NCI-H146 treated with DMSO at 0.1 percent for 48 hours (cell line): Measurements from ENCODE around the gene LTO1.
A peak's percentile ranks its signal among the peaks of the same experiment; 100 is the strongest.

Source experiments
- DNase-seq: peaks from one replicate; lab custom pipeline; 2025; ENCODE audit not compliant: unreplicated experiment; lab: John Stamatoyannopoulos, UW

Gene LTO1, protein sequence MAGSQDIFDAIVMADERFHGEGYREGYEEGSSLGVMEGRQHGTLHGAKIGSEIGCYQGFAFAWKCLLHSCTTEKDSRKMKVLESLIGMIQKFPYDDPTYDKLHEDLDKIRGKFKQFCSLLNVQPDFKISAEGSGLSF

GRCh38 chr11:69674886-69675714 is at the start of gene LTO1:
TSS of gene LTO1 (minus strand) at chr11:69675353. CDS start at chr11:69675239, 114 bp downstream.
- peak; percentile 89 for DNase-seq

DNA sequence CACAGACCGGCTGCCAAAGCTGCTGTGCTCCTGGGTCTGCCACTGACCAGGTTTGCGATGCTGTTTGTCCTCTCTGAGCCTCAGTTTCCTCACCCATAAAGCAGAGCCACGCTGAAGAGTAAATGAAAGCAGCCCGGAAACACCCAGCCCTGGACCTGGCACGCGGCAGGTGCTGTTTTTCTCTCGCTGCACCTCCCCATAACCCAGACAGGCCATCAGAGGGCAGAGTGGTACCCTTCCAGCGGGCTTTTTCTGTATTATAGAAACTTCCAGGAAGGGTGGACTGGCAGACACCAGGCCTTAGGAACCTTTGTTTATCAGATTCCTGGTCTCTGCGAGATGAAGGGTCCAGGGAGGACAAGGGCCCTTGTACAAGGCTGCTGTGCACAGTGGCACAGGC is 46.6 kb upstream of the LTO1 start:
- no peak for DNase-seq

DNA sequence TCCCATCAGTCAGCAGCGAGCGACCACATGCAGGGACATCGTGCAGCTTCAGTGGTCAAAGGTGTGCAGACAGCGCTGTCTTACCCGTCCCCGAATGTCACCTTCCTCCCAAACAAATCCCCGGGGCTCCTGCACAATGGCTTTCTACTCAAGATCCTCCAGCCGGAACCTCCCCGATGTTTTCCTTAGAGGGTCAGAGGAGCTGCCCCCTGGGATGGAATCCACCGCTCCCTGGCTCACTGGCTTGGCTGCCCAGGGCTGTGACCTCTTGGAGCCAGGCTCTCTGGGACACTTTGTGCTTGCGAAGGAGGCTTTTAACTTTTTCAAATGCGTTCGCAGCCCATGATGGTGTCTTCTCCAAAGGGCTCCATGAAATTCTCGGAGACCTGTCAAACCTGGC is 46.0 kb upstream of the LTO1 start:
- no peak for DNase-seq

- DNase-seq: no peak
Measured at GRCh38 chr11:69718912-69719311, 43.8 kb upstream of the LTO1 start.

DNA sequence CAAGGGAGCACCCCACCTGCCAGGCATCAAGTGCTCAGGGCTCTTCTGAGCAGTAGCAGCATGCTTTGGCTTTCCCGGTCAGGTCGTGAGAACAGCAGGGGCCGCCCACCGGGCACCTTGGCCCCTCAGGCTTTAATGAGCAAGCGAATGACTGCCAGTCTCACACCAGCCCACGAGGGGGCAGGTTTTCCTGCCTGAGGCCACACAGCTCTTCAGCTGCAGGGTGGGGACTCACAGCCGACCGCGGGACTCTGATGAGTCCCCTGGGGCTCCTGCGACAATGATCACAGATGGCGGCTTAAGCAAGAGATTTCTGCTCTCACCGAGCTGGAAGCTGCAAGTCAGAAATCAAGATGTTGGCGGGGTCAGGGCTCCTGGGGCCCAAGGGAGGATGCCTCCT is 43.0 kb upstream of the LTO1 start:
- DNase-seq: no peak

DNA sequence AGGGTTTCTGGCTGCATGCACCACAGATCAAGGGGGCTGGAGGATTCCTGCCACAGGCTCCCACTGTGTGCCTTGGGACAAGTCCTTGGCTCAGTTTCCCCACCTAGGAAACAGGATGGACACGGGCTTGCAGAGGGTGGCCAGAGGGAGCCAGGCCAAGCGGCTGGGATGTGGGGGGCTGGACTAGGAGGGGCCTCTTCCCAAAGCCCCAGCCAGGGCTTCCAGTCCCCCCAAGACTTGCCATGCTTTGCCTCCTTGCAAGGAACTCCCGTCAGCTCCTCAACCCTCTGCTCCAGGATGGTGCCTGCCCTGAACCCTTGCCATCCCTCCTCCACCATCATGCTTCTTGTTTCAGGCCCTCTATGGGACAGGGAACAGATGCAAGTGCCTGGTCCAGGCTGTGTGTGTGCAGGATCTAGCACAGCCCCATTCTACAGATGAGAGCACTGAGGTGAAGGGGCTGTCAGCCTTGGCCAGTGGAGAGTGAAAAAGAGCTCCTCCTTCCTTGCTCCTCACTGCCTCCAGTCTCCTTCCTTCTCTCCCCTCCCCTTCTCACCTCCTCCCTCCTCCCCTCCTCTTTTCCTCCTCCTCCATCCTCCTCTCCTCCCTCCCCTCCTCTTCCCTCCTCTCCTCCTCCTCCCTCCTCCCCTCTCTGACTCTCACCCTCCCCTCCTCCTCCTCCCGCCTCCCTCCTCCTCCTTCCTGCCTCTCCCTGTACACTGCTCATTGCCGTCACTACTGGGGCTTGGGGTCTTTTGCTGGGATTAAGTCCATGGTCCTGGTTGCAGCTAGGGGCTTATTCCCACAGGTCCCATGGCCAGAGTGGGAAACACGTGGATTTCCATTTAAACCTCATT is 42.0 kb upstream of the LTO1 start:
- no peak for DNase-seq

GRCh38 chr11:69716099-69716498 is 40.9 kb upstream of the LTO1 start:
- no peak for DNase-seq

GRCh38 chr11:69715446-69715845 is 40.3 kb upstream of the LTO1 start:
- DNase-seq: no peak

DNA sequence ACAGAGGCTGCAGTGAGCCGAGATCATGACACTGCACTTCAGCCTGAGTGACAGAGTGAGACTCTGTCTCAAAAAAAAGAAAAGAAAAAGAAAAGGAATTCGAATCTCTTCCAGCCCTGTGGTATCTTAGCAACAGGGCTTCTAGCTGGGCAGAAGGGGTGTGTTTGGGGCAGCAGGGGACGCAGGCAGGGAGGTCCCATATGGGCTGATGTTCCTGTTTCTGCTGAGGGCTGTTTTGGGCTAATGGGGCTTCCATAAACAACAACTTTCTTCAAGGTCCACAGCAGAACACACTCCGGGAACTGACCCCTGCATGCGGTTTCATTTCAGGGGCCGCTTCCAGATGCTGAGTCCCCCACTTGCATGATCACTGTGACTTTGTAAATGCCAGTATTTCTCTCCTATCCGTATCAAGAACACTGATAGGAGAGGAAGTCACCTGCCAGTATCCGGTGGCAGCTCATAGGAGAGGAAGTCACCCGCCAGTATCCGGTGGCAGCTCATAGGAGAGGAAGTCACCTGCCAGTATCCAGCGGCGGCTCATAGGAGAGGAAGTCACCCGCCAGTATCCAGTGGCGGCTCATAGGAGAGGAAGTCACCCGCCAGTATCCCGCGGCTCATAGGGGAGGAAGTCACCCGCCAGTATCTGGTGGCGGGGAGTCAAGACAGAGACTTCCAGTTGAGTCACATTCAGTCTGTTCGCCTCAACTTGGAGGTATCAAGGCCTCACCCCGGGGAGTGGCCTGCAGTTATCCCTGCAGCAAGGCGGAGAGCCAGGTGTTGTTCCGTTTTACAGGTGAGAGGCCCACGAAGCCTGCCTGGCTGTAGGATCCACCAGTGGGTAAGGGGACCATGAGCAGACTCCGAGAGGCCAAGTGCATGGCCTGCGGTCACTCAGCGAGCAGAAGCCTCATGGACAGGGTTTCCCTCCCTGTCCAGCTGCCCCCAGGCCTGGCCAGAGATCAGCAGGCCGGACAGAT is 37.0 kb upstream of the LTO1 start:
- DNase-seq: no peak

DNA sequence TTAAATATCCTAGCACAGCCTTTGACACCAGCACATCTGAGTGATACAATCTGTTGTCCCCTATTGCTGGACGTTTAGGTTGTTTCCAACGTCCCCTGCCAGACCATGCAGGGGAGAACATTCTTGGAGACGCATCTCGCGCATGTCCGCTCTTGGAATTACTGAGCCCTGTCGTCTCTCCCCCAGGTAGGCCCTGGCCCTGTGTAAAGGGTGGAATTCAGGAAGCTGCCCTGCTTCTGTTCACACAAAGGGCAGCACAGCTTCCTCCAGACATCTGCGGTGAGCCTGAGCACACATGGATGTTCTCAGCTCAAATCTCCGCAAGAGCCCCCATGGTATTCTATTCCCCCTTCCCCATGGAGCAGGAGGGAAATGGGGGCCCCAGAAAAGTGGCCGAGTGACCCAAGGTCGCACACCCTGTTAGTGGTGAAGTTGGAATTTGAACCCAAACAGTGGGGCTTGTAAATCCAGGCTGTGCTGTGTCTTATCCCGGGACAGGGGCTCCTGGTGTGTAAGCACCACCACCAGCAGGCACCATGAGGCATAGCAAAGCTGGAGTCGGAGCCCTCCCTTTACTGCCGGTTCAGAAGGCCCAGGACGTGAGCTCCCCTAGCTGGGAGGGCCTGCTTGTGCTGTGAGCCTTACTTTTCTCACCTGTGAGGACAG is 33.7 kb upstream of the LTO1 start:
- DNase-seq: no peak

GRCh38 chr11:69707176-69707575 is 32.0 kb upstream of the LTO1 start:
- DNase-seq: no peak

- DNase-seq: peak; percentile 23
Measured at GRCh38 chr11:69705901-69706787, 31.0 kb upstream of the LTO1 start.

GRCh38 chr11:69705351-69705811 is 30.2 kb upstream of the LTO1 start:
- peak; percentile 86 for DNase-seq

GRCh38 chr11:69704508-69705253 is 29.5 kb upstream of the LTO1 start:
- no peak for DNase-seq

DNA sequence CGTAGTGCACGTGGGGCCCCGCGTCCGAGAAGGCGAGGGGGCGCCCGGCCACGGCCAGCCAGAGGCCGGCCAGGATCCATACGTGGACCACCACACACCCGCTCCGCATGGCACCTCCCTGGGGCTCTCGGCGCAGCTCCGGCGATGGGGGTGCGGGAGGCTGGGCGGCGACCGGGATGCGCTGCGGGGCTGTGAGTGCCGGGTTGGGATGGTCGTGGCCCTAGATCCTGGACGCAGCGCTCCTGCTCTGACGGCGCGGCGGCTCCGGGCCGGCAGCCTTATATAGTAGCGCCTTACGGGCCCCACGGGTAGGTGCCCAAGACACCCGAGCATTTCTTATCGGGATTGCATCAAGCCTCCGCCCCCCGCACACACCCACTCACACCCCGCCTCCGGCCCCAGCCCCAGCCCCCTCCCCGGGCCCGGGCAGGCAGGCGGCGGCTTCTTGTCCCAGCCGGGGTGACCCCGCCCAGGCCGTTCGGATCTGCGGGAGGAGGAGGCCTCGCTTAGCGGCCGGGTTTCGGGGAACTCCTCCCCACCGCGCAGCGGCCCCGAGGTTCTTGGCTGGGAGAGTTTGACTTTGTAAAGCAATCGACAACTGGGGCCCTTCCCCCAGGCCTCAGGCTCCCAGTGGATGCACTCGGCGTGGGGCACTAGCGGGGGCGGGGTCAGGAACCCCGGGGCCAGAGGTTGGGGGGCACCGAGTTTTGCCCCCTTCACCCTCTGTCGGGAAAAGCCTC is 28.8 kb upstream of the LTO1 start, which contains the start of gene FGF19:
TSS of gene FGF19 (minus strand) at position 255 of the 740 bp plus-strand sequence. CDS start at position 109, 146 bp downstream.
- no peak for DNase-seq

DNA sequence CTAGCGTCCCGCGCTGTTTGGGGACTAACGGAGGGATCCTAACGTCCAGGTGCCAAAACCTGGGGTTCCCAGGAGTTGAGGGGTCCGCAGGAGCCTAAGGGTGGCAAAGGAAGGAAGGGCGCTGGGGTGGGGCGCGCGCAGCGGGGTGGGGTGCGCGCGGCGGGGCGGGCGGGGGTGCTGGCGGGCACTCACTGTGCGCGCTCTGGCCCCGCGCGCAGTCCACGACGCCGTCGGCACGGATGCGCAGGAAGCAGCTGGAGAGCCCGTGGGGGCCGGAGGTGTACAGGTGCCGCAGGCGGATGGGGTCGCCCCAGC is 28.3 kb upstream of the LTO1 start:
- DNase-seq: no peak

- DNase-seq: no peak
Measured at GRCh38 chr11:69702769-69703452, 27.8 kb upstream of the LTO1 start.
